ENCODE measurements around the gene KATNB1. TPM values are rescaled to one million over a fixed set of nuclear protein-coding genes. Genes with fewer than 3 reads are reported as not detected.
A peak's percentile ranks its signal among the peaks of the same experiment; 100 is the strongest.

The KATNB1 gene
- total RNA-seq, 1 experiment from 2014 or later, result 60.4 TPM

DNA sequence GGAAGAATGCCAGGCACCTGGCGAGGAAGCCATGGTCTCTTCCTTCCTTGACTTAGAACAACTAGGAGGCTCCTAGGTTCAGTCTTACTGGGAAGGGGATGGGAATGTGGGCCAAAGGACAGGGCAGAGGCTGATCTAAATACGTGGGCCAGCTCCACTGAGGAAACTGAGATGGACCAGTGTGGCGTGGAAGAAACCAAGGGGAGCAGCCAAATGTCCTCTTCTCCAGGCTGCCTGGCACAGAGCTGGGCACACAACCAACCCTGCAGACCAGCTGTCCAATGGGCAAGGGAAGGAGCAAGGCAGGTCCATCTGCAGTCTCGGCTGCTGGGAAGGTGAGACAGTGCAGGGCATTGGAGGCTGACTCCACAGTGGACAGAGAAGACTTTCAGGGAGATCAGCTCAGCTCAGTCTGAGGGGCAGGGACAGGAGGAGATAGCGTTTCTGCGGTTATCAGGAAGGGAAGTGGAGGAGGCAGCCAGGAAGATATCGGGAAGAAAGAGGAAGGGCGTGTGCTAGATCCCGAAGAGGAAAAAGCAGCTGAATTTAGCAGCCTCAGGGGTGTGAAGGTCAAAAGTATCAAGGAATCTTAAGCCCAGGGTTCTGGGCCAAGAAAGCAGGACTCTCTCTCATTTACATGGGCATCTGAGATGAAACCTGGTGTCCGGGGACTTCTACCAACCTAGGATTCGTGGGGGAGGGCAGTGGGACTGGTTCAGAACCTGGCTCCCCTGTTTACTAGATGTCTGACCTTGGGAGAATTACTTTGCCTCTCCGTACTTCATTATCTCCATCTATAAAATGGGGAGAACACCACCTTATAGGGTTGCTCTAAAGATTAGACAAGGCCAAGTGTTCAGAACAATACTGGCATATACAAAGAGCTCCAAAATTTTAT is 64.9 kb downstream of the KATNB1 start:
- TF ChIP-seq OVOL2 (CRISPR knock-in tag; IDR thresholded peaks at IDR 0.05; ENCODE audit: borderline replicate concordance), result no peak
- TF ChIP-seq, protein P1, sequence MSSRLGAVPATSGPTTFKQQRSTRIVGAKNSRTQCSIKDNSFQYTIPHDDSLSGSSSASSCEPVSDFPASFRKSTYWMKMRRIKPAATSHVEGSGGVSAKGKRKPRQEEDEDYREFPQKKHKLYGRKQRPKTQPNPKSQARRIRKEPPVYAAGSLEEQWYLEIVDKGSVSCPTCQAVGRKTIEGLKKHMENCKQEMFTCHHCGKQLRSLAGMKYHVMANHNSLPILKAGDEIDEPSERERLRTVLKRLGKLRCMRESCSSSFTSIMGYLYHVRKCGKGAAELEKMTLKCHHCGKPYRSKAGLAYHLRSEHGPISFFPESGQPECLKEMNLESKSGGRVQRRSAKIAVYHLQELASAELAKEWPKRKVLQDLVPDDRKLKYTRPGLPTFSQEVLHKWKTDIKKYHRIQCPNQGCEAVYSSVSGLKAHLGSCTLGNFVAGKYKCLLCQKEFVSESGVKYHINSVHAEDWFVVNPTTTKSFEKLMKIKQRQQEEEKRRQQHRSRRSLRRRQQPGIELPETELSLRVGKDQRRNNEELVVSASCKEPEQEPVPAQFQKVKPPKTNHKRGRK (CRISPR knock-in tag; IDR thresholded peaks at IDR 0.05; ENCODE audit: borderline replicate concordance), result no peak
- TF ChIP-seq JAZF1 (CRISPR knock-in tag; IDR thresholded peaks at IDR 0.05), result no peak
- TF ChIP-seq ZNF423 (CRISPR knock-in tag; IDR thresholded peaks at IDR 0.05), result no peak
- TF ChIP-seq, protein P2, sequence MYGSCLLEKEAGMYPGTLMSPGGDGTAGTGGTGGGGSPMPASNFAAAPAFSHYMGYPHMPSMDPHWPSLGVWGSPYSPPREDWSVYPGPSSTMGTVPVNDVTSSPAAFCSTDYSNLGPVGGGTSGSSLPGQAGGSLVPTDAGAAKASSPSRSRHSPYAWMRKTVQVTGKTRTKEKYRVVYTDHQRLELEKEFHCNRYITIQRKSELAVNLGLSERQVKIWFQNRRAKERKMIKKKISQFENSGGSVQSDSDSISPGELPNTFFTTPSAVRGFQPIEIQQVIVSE (CRISPR knock-in tag; IDR thresholded peaks at IDR 0.05; ENCODE audit: borderline replicate concordance), result no peak
- TF ChIP-seq ZNF317 (CRISPR knock-in tag; IDR thresholded peaks at IDR 0.05; ENCODE audit: borderline replicate concordance, low read depth), result no peak
- TF ChIP-seq, protein P3, sequence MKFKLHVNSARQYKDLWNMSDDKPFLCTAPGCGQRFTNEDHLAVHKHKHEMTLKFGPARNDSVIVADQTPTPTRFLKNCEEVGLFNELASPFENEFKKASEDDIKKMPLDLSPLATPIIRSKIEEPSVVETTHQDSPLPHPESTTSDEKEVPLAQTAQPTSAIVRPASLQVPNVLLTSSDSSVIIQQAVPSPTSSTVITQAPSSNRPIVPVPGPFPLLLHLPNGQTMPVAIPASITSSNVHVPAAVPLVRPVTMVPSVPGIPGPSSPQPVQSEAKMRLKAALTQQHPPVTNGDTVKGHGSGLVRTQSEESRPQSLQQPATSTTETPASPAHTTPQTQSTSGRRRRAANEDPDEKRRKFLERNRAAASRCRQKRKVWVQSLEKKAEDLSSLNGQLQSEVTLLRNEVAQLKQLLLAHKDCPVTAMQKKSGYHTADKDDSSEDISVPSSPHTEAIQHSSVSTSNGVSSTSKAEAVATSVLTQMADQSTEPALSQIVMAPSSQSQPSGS (CRISPR knock-in tag; IDR thresholded peaks at IDR 0.05; ENCODE audit: borderline replicate concordance, low read depth), result no peak
- no peak for TF ChIP-seq MYBL2 (CRISPR knock-in tag; IDR thresholded peaks at IDR 0.05)
- TF ChIP-seq TEAD1 (CRISPR knock-in tag; IDR thresholded peaks at IDR 0.05), result no peak
- TF ChIP-seq, protein P4, sequence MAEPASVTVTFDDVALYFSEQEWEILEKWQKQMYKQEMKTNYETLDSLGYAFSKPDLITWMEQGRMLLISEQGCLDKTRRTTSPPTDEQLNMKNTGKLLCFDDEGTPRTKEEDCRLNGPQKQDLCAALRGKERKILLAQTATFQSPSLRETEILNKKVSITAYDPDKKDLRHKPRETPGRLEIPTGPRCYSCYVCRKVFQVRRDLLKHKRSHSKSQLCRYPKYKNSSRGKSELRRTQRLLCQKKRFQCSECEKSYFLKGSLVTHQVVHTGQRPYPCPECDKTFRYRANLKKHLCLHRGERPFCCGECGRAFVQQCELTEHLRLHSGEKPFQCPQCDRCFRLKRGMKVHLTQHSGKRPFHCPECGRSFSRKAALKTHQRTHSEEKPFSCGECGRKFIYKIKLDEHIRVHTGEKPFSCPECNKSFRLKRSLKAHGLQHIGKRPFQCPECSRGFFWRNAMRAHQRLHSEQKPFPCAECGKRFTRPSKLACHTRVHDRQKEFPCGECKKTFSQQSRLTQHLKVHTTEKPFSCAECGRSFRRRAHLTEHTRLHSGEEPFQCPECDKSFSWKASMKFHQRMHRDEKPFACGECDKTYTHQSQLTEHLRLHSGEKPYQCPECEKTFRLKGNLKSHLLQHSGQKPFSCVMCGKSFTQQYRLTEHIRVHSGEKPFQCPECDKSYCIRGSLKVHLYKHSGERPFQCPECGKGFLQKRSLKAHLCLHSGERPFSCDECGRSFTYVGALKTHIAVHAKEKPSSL (CRISPR knock-in tag; conservative IDR thresholded peaks at IDR 0.05), result no peak
- TF ChIP-seq, protein P5, sequence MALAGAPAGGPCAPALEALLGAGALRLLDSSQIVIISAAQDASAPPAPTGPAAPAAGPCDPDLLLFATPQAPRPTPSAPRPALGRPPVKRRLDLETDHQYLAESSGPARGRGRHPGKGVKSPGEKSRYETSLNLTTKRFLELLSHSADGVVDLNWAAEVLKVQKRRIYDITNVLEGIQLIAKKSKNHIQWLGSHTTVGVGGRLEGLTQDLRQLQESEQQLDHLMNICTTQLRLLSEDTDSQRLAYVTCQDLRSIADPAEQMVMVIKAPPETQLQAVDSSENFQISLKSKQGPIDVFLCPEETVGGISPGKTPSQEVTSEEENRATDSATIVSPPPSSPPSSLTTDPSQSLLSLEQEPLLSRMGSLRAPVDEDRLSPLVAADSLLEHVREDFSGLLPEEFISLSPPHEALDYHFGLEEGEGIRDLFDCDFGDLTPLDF (CRISPR knock-in tag; IDR thresholded peaks at IDR 0.05), result no peak
- TF ChIP-seq, protein P6, sequence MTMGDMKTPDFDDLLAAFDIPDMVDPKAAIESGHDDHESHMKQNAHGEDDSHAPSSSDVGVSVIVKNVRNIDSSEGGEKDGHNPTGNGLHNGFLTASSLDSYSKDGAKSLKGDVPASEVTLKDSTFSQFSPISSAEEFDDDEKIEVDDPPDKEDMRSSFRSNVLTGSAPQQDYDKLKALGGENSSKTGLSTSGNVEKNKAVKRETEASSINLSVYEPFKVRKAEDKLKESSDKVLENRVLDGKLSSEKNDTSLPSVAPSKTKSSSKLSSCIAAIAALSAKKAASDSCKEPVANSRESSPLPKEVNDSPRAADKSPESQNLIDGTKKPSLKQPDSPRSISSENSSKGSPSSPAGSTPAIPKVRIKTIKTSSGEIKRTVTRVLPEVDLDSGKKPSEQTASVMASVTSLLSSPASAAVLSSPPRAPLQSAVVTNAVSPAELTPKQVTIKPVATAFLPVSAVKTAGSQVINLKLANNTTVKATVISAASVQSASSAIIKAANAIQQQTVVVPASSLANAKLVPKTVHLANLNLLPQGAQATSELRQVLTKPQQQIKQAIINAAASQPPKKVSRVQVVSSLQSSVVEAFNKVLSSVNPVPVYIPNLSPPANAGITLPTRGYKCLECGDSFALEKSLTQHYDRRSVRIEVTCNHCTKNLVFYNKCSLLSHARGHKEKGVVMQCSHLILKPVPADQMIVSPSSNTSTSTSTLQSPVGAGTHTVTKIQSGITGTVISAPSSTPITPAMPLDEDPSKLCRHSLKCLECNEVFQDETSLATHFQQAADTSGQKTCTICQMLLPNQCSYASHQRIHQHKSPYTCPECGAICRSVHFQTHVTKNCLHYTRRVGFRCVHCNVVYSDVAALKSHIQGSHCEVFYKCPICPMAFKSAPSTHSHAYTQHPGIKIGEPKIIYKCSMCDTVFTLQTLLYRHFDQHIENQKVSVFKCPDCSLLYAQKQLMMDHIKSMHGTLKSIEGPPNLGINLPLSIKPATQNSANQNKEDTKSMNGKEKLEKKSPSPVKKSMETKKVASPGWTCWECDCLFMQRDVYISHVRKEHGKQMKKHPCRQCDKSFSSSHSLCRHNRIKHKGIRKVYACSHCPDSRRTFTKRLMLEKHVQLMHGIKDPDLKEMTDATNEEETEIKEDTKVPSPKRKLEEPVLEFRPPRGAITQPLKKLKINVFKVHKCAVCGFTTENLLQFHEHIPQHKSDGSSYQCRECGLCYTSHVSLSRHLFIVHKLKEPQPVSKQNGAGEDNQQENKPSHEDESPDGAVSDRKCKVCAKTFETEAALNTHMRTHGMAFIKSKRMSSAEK (CRISPR knock-in tag; IDR thresholded peaks at IDR 0.05; ENCODE audit: borderline replicate concordance), result no peak
- no peak for TF ChIP-seq JUN (CRISPR knock-in tag; IDR thresholded peaks at IDR 0.05)
- no peak for TF ChIP-seq NR2C2 (CRISPR knock-in tag; IDR thresholded peaks at IDR 0.05)
- Mint-ChIP-seq H3K36me3 (no peaks in the 10 kb centered on the region), H3K9me3 (no peaks in the 10 kb centered on the region), H3K27ac (peak overlapping the region; percentile 71; the same call in 1 of the 2 replicates), H3K4me1 (peaks cover 62% of the 10 kb centered on the region), H3K27me3 (ENCODE audit: low read depth) (peaks cover 31% of the 10 kb centered on the region), H3K4me3 (peak overlapping the region; percentile 57; the same call in 1 of the 2 replicates)
- ChIA-PET CTCF (interaction anchor here (1.1 to 10.8 kb wide), 11 partner anchors 24 to 321 kb away, joined by 3 to 120 read pairs (median 3); no protein-coding TSS in a partner anchor), POLR2A (no interaction called here)
- no peak for DNase-seq (ENCODE audit: low spot score)
- ATAC-seq, result no peak
